Aorta (tissue), 5 donors: ENCODE measurements around the gene NFYB. TPM values are rescaled to one million over a fixed set of nuclear protein-coding genes. Genes with fewer than 3 reads are reported as not detected.

Experiments
- ATAC-seq: fragments of 200-7000 bp; cut with Tn5 transposase; one replicate; pipeline ENCODE4 v1.9.1; 2022; ENCODE audit warnings: moderate library complexity; ENCODE audit not compliant: low FRiP score
- DNase-seq, 2 donors: peaks; one replicate each; pipeline ENCODE4 v3.0.0-alpha.2; 2020
- H3K27ac ChIP-seq, 2 donors: one replicate each; pipeline ENCODE4 v1.5.1; 2013; ENCODE audit warnings: low read length in 2 of 2, mild to moderate bottlenecking in 2 of 2, moderate library complexity in 2 of 2, control low read depth in 1 of 2, inconsistent platforms in 1 of 2, low read depth in 1 of 2
- H3K27me3 ChIP-seq, 2 donors: one replicate each; pipeline ENCODE4 v1.6.1; 2013; ENCODE audit warnings: control low read depth in 1 of 2, low read length in 1 of 2, mild to moderate bottlenecking in 1 of 2, moderate library complexity in 1 of 2; ENCODE audit not compliant: insufficient read depth in 2 of 2, control insufficient read depth in 1 of 2
- H3K36me3 ChIP-seq, 2 donors: one replicate each; pipeline ENCODE4 v1.6.1; 2013; ENCODE audit warnings: control low read depth in 1 of 2, low read length in 1 of 2, mild to moderate bottlenecking in 1 of 2; ENCODE audit not compliant: insufficient read depth in 2 of 2, control insufficient read depth in 1 of 2
- H3K4me1 ChIP-seq, 2 donors: one replicate each; pipeline ENCODE4 v1.6.1; 2013; ENCODE audit warnings: low read length in 2 of 2, control low read depth in 1 of 2, mild to moderate bottlenecking in 1 of 2, moderate library complexity in 1 of 2; ENCODE audit not compliant: insufficient read depth in 2 of 2, control insufficient read depth in 1 of 2
- H3K4me3 ChIP-seq, 2 donors: one replicate each; pipeline ENCODE4 v1.5.1; 2013; ENCODE audit warnings: low read length in 2 of 2, control low read depth in 1 of 2, mild to moderate bottlenecking in 1 of 2
- H3K9me3 ChIP-seq: one replicate; pipeline ENCODE4 v1.6.1; 2013; ENCODE audit warnings: mild to moderate bottlenecking, low read length; ENCODE audit not compliant: control insufficient read depth
- WGBS, 2 donors: extraction: QIAGEN DNeasy Blood & Tissue Kit; methylation state at CpG; one replicate each; pipeline ENCODE4 v1.1.7; 2013; 5-methylcytosine and 5-hydroxymethylcytosine counted together
- intact Hi-C, 2 donors: fragments of 100-400 bp; cut with DNase I; formaldehyde crosslinking; loops; one replicate each; pipeline versions ENCODE4 v1.14.2 to v1.15.0; 2022
- polyA plus RNA-seq, 2 donors: library from polyadenylated mRNA; stranded (reverse); fragments of 200-250 nt; gene quantifications; one replicate each; pipeline ENCODE4 v1.2.3, GENCODE V29; 2013
- total RNA-seq, 2 donors: library from RNA; stranded (reverse); fragmentation: NEBNext Ultra II Directional; extraction: Animal tissue kit (Norgen Biotek cat#: 25700); gene quantifications; one replicate each; pipeline ENCODE4 v1.2.1, GENCODE V29; 2021
- donor health status: healthy with polysubstance abuse.
- donor health status: Bipolar disorder and iron deficiency.
- donor health status: DM: no; HTN: no; CAD: no.
- donor health status: DM: no; HTN: no; CAD: no.
- donor health status: DM: yes; HTN: yes; CAD: no.

NFYB gene
- total and polyA plus RNA-seq, 4 donors = 44.1 to 121 (median 63.4) TPM

DNA sequence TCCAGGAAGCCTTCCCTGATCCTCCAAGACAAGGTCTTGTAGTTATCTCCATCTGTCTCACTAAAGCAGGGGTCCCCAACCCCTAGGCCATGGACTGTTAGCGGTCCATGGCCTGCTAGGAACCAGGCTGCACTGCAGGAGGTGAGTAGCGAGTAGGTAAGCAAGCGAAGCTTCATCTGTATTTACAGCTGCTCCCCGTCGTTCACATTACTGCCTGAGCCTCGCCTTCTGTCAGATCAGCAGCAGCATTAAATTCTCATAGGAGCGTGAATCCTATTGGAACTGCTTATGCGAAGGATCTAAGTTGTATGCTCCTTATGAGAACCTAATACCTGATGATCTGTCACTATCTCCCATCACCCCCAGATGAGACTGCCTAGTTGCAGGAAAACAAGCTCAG, 12.4 kb upstream of the NFYB start:
- Histone ChIP-seq H3K9me3 (no peaks in the 10 kb centered on the region), H3K4me3 (no peak overlapping the region), H3K36me3 (no peaks in the 10 kb centered on the region), H3K27ac (no peak overlapping the region), H3K27me3 (no peaks in the 10 kb centered on the region), H3K4me1 (no peaks in the 10 kb centered on the region)
- intact Hi-C loops = no loop called here
- ATAC-seq (no peak), DNase-seq (no peak)
- WGBS, 2 donors = 88 to 89% methylated on average over 8 of the region's 8 CpGs

DNA sequence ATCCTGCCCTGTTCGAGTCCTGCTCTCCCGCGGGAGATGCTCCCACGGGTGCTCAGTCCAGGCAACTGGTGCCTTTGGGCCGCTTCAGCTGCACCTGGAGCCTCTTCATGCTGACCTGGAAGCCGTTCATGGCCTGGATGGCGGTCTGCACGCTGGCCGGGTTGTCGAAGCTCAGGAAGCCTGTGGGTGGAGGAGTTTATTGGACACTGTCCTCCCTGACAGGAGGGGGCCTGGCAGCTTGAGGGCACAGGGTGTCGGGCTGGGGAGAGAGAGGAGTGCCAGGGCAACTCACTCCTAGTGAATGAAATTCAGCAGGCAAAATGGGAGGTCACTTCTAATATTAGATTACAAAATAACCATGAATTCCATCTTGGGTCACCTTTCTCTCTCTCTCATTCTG, 9.3 kb upstream of the NFYB start:
- H3K4me1 ChIP-seq = no peaks in the 10 kb centered on the region
- H3K36me3 ChIP-seq = no peaks in the 10 kb centered on the region
- intact Hi-C loops = no loop called here
- no peaks in the 10 kb centered on the region for H3K27me3 ChIP-seq
- WGBS, 2 donors = 80 to 84% methylated on average over 11 of the region's 11 CpGs
- ATAC-seq (no peak), DNase-seq (no peak)
- H3K9me3 ChIP-seq = no peaks in the 10 kb centered on the region
- H3K27ac ChIP-seq = no peak overlapping the region
- H3K4me3 ChIP-seq = no peak overlapping the region

DNA sequence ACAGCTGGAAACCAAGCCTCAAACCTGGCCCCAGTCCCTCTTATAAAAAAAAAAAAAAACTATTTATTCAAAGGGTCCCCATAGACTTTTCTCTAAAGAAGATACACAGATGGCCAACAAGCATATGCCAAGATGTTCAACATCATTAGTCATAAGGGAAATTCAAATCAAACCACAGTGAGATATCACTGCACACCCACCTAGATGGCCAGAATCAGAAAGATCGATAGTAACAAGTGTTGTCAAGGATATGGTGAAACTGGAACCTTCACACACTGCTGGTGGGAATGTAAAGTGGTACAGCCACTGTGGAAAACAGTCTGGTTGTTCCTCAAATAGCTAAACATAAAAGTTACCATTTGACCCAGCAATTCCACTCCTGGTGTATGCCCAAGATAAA, 5.9 kb upstream of the NFYB start:
- Histone ChIP-seq H3K36me3 (no peaks in the 10 kb centered on the region), H3K4me3 (no peak overlapping the region), H3K27ac (no peak overlapping the region), H3K9me3 (no peaks in the 10 kb centered on the region), H3K4me1 (no peaks in the 10 kb centered on the region), H3K27me3 (no peaks in the 10 kb centered on the region)
- intact Hi-C loops = loop anchor here in 1 of 2 donors (5.0 kb wide), 1 partner anchor 33 kb away; no protein-coding TSS in a partner anchor
- no peak for ATAC-seq
- no peak for DNase-seq
- 94 to 97% methylated on average over 1 of the region's 1 CpG for WGBS, 2 donors

DNA sequence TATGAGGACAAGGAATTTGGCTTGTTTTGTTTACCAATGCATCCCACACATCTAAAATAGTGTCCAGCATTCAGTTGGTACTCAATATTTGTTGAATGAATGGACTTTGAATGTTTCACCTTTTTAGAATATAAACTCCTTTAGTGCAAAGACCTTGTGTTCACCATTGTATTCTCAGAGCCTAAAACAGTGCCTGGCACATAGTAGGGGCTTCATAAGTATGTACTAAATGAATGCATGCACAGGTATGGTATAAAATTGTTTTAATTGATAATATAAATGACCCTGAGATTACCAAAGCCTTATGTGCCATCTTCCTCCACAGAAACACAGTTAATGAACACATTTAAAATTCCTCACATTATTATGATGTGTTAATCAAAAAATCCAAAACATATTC, 5.0 kb upstream of the NFYB start:
- Histone ChIP-seq H3K36me3 (no peaks in the 10 kb centered on the region), H3K27ac (no peak overlapping the region), H3K9me3 (no peaks in the 10 kb centered on the region), H3K4me3 (no peak overlapping the region), H3K27me3 (no peaks in the 10 kb centered on the region), H3K4me1 (no peaks in the 10 kb centered on the region)
- ATAC-seq (no peak), DNase-seq (no peak)
- intact Hi-C loops = loop anchor here in 1 of 2 donors (5.0 kb wide), 1 partner anchor 34 kb away; no protein-coding TSS in a partner anchor

DNA sequence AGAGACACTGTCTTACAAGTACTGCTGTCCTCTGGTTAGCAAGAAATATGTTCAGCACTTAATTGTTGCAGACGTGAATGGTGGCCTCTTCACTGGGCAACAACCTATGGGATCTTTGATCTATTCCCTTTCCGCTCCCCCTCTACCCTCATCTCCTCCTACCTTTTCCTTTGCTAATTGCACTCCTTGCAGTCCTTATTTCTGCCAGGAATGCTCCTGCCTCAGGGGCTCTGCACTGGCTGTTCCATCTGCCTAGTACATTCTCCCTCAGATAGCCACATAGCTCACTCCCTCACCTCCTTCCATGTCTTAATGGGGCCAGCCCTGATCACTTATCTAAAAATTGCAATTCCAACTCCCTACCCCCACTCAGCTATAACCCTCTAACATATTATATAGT, 4.5 kb upstream of the NFYB start:
- Histone ChIP-seq H3K4me1 (no peaks in the 10 kb centered on the region), H3K27ac (no peak overlapping the region), H3K27me3 (no peaks in the 10 kb centered on the region), H3K4me3 (no peak overlapping the region), H3K36me3 (no peaks in the 10 kb centered on the region), H3K9me3 (no peaks in the 10 kb centered on the region)
- ATAC-seq (no peak), DNase-seq (no peak)
- intact Hi-C loops = loop anchor here in 1 of 2 donors (5.0 kb wide), 1 partner anchor 35 kb away; no protein-coding TSS in a partner anchor
- 83 to 91% methylated on average over 2 of the region's 2 CpGs for WGBS, 2 donors

DNA sequence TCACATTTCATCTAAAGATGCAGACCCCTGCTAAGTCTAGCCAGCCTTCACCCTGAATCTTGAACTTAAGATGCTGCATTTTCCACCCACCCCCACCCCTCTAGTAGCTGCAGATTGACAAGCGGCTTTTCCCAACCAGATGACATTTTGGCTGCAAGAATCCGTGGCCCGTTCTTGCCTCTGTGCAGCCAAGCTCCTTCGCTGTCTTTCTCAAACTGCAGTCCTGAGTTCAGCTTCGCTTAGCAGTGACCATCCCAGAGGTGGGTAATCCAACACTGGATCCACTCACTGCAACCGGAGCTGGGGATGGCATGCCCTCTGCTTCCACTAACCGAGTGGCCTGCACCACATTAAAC, 765 bp upstream of the NFYB start:
- Histone ChIP-seq H3K27ac (peak overlapping the region; percentile 2 to 37), H3K27me3 (no peaks in the 10 kb centered on the region), H3K4me3 (peak overlapping the region; percentile 5 to 9), H3K9me3 (no peaks in the 10 kb centered on the region), H3K36me3 (peaks cover 0 to 3% of the 10 kb centered on the region in 2 donors), H3K4me1 (no peaks in the 10 kb centered on the region)
- no peak for DNase-seq
- 9 to 15% methylated on average over 7 of the region's 7 CpGs for WGBS, 2 donors
- ATAC-seq = peak; percentile 40
- intact Hi-C loops = loop anchor here in 1 of 2 donors (5.0 kb wide), 1 partner anchor 39 kb away; no protein-coding TSS in a partner anchor

DNA sequence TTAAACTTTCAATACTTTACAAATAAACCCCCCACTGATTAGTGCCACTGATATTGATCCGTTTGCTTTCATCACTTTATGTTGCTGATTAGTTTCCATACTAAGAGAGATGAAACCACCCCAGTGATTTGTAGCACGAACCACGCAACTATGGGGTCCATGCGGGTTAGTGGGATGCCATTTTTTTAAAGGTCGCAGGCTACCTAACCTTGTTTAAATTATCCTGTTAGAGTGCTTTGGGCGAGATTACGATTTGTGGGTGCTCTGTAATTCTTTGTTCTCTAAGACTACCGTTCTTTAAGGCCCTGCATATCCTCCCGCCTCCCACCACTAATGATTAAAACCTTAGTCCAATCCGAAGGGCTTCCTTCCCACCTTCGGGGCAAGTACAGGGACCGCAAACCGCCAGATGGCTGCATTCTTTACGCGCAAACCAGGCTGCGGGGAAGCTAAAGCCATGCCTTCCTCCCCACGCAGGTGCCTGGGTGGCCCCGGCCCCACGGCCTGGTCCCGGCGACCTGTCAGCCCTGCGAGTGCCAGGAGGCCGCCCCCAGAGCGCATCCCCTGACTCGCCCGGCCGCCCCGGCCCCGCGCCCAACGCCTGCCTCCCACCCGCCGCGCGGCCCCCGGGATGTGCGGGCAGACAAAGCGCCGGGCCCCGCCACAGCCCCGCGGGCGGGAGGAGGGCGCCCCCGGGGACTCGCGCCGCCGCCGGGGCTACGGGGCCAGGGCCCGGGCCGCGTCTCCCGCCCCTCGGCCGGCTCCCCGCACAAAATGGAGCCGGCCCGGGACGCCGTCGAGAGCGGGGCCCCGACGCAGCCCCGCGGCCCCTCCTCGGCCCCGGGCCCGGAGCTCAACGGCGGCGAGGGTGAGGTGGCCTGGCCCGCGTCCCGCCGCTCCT, 759 bp downstream of the NFYB start:
- Histone ChIP-seq H3K36me3 (peaks cover 3 to 5% of the 10 kb centered on the region in 2 donors), H3K4me1 (no peaks in the 10 kb centered on the region), H3K9me3 (no peaks in the 10 kb centered on the region), H3K27ac (peak overlapping the region; percentile 91 to 99), H3K4me3 (peak overlapping the region; percentile 88 to 99), H3K27me3 (no peaks in the 10 kb centered on the region)
- intact Hi-C loops = loop anchor here in 1 of 2 donors (5.0 kb wide), 1 partner anchor 40 kb away; no protein-coding TSS in a partner anchor
- 0 to 1% methylated on average over 58 to 78 of the region's 78 CpGs for WGBS, 2 donors
- ATAC-seq (no peak), DNase-seq (peak; percentile 59 to 81)

DNA sequence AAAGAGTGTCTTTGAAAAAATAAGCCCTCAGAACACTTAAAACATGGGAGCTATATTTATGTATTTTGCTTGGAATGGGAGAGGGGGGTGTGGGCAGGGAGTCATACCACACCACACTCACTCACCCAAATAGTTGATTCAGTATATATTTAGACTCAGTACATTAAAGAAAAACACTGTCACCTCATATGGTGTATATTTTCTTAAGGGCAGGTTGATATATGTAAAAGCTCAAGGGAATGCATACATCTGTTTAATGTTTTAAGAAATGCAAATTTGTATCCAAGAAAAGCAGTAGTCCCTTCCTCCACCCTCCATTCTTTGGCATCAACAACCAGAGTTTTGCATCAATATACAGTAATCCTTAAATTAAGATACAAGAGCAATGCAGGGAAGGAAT, 1.4 kb downstream of the NFYB start:
- ATAC-seq (no peak), DNase-seq (no peak)
- intact Hi-C loops = loop anchor here in 1 of 2 donors (5.0 kb wide), 1 partner anchor 41 kb away; no protein-coding TSS in a partner anchor
- H3K36me3 ChIP-seq = peaks cover 3 to 7% of the 10 kb centered on the region in 2 donors
- H3K27me3 ChIP-seq = no peaks in the 10 kb centered on the region
- H3K27ac ChIP-seq = no peak overlapping the region
- H3K4me3 ChIP-seq = peak overlapping the region; percentile 88 to 99
- peaks cover 0 to 2% of the 10 kb centered on the region in 2 donors for H3K4me1 ChIP-seq
- no peaks in the 10 kb centered on the region for H3K9me3 ChIP-seq

DNA sequence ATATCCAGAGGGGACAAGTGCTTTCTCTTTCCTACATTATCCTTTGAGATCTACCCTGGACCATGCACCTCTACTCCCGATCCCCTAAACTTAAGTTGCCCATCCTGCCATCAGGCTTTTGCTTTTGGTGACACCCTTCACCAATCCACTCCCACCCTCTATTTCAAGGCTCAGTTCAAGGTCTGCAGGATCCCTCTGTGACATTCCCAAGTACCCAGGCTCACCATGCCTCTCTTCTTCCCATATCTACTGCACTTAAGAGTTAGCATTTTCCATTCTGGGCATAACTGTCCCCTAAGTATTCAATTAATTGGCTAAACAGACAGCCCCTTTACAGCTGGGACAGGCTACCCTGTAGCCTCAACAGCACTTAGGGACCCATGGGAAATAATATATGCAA, 3.1 kb downstream of the NFYB start:
- H3K4me1 ChIP-seq = peaks cover 0 to 3% of the 10 kb centered on the region in 2 donors
- no peak overlapping the region for H3K4me3 ChIP-seq
- ATAC-seq (no peak), DNase-seq (no peak)
- H3K27me3 ChIP-seq = no peaks in the 10 kb centered on the region
- intact Hi-C loops = loop anchor here in 1 of 2 donors (5.0 kb wide), 1 partner anchor 42 kb away; no protein-coding TSS in a partner anchor
- H3K9me3 ChIP-seq = no peaks in the 10 kb centered on the region
- no peak overlapping the region for H3K27ac ChIP-seq
- WGBS, 2 donors = 96 to 99% methylated on average over 1 of the region's 1 CpG
- peaks cover 3 to 7% of the 10 kb centered on the region in 2 donors for H3K36me3 ChIP-seq
